ENCODE data around the gene CTNND2.

DNA sequence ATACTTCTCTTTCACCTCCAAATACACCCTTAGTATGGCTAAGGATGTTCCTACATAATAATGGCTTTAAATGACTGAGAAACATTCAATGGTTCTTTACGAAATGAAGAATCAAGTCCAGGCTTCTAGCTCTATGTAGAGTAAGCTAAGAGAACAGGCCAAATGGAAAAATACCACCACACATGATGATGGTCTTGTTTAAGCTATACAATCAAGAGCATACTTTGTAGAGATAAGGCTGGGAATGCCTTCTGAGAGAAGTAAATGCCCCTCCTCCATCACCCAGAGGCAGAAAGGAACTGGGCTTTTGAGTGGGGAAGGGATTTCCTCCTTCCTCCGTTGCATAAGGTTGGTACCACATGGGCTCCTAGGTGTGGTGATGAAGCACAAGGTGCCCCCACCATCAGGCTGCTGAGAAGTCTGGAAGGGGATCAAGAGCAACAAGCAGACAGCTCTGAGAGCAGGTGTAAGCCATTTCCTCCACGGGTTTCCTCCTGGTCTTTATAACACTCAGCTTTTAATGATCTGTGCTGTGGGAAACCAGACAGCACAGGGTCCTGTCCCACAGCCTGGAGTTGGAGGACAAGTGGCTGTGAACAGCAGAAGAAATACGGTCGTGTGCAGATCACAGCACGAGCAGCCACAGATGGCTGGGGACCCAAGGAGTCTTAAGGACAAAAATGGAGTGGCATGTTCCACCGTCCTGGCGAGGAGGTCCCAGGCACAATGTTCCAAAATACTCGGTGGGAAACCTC, 396.9 kb downstream of the CTNND2 start:
- TF ChIP-seq EZH2 (IDR thresholded peaks at IDR 0.05; ENCODE audit: borderline replicate concordance, low read depth, low read length, severe bottlenecking), result no peak
- TF ChIP-seq, protein P1, sequence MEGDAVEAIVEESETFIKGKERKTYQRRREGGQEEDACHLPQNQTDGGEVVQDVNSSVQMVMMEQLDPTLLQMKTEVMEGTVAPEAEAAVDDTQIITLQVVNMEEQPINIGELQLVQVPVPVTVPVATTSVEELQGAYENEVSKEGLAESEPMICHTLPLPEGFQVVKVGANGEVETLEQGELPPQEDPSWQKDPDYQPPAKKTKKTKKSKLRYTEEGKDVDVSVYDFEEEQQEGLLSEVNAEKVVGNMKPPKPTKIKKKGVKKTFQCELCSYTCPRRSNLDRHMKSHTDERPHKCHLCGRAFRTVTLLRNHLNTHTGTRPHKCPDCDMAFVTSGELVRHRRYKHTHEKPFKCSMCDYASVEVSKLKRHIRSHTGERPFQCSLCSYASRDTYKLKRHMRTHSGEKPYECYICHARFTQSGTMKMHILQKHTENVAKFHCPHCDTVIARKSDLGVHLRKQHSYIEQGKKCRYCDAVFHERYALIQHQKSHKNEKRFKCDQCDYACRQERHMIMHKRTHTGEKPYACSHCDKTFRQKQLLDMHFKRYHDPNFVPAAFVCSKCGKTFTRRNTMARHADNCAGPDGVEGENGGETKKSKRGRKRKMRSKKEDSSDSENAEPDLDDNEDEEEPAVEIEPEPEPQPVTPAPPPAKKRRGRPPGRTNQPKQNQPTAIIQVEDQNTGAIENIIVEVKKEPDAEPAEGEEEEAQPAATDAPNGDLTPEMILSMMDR (IDR thresholded peaks at IDR 0.05; ENCODE audit: borderline replicate concordance, extremely low read depth, low read length, poor library complexity, severe bottlenecking), result no peak

Data from DND-41 (cell line).